Body of pancreas (tissue), 4 donors: Measurements from ENCODE around the gene COLEC11. TPM values are rescaled to one million over a fixed set of nuclear protein-coding genes. Genes with fewer than 3 reads are reported as not detected.
"Not testable (repeated sequence)": the region's sequence is repeated elsewhere in the genome, so short reads cannot be mapped to it uniquely, and the experiment has no call there.

ENCODE experiments used
- ATAC-seq: fragments of 150-250 bp; one replicate; pipeline ENCODE4 v1.9.1; 2016
- DNase-seq, 4 donors: peaks; one replicate each; pipeline ENCODE4 v3.0.0-alpha.2; 2019
- H3K27ac ChIP-seq, 4 donors: fragments of 200-600 bp; sonication (generic); 1 replicate in 3 of 4; 2 replicates in 1 of 4; pipeline versions ENCODE4 v1.5.1 to v1.6.1; 2016 to 2019; ENCODE audit warnings: mild to moderate bottlenecking in 1 of 4, mixed read lengths in 1 of 4, moderate library complexity in 1 of 4
- H3K27me3 ChIP-seq, 2 donors: fragments of 200-600 bp; sonication (generic); one replicate each; pipeline ENCODE4 v1.6.0; 2016; ENCODE audit warnings: mild to moderate bottlenecking in 1 of 2
- H3K36me3 ChIP-seq, 2 donors: fragments of 200-600 bp; sonication (generic); replicated peaks in 1 of 2; 2 replicates each; pipeline ENCODE4 v1.5.1; 2016; ENCODE audit warnings: low read depth in 2 of 2; ENCODE audit not compliant: insufficient read depth in 1 of 2
- H3K4me1 ChIP-seq: fragments of 200-600 bp; sonication (generic); one replicate; pipeline ENCODE4 v1.6.0; 2016
- H3K4me3 ChIP-seq, 2 donors: fragments of 200-600 bp; sonication (generic); 1 replicate in 1 of 2; 2 replicates in 1 of 2; pipeline ENCODE4 v1.5.1; 2016 to 2019
- H3K9me3 ChIP-seq, 3 donors: fragments of 200-600 bp; sonication (generic); 1 replicate in 2 of 3; 2 replicates in 1 of 3; pipeline ENCODE4 v1.5.1; 2016
- POLR2A ChIP-seq, 3 donors: fragments of 450-650 bp; IDR thresholded peaks; one replicate each; pipeline ENCODE4 v1.6.1; 2016; ENCODE audit warnings: antibody characterized with exemption in 3 of 3, mild to moderate bottlenecking in 2 of 3
- WGBS, 2 donors: methylation state at CpG; one replicate each; pipeline ENCODE4 v1.1.5; 2017; 5-methylcytosine and 5-hydroxymethylcytosine counted together
- intact Hi-C: fragments of 100-400 bp; cut with DNase I; formaldehyde crosslinking; loops from one replicate; pipeline ENCODE4 v1.15.1; 2023
- total RNA-seq, 2 donors: library from RNA; depleted of rRNA; stranded (reverse); fragments of >200 nt; gene quantifications; one replicate each; pipeline ENCODE4 v1.1.0, GENCODE V29; 2016
- TF ChIP-seq, protein P1 (sequence below), 7 experiments: fragments of 450-650 bp in 4 of 7; fragments of 200-600 bp in 3 of 7; sonication (generic) in 3 of 7; IDR thresholded peaks; one replicate each; pipeline ENCODE4 v1.5.1; 2016 to 2019; ENCODE audit warnings: antibody characterized with exemption in 7 of 7

Gene COLEC11
- total RNA-seq, 2 donors from 2014 or later, result 11.5 to 15.3 TPM

DNA sequence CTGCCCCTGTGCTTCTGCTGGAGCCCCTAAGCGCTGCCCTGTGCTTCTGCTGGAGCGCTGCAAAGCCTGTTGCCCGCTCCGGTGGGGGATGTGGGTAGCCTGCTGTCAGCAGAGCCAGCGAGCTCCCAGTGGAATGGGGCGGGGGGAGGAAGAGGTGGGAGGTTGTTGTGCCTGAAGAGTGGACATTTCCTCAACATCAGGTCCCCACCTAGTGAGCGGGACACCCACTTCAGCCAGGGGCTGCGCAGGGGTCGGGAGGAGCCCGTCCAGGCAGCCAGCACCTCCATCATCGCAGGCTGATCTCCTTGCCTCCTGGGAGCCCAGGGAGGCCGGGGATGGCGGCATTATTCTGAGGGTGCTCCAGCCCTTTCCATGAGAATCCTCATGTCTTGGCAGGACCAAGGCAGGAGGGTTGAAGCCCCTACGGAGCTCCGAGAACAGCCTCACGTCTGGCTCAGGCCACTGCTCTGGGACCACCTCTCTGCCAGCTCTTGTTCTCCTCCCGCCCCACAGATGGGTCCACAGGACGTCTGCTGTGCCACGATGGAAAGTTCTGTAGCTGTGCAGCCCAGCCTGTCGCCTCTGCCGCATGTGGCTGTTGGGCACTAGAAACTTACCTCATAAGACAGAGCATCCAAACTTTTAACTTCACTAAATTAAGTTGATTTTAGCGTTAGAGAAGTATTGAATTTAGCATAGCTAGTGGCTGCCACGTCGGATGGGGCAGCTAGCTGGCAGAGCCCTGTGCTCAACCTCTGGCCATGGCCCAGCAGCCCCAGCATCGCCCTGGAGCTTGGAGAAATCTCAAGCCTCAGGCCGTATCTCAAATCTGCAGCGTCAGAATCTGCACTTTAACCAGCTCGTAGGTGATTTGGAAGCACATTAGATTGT, 61.2 kb downstream of the COLEC11 start:
- DNase-seq, result no peak
- H3K27me3 ChIP-seq, result no peaks in the 10 kb centered on the region
- no peak overlapping the region for H3K27ac ChIP-seq
- no peak for TF ChIP-seq POLR2A (IDR thresholded peaks at IDR 0.05)
- TF ChIP-seq, protein P1, sequence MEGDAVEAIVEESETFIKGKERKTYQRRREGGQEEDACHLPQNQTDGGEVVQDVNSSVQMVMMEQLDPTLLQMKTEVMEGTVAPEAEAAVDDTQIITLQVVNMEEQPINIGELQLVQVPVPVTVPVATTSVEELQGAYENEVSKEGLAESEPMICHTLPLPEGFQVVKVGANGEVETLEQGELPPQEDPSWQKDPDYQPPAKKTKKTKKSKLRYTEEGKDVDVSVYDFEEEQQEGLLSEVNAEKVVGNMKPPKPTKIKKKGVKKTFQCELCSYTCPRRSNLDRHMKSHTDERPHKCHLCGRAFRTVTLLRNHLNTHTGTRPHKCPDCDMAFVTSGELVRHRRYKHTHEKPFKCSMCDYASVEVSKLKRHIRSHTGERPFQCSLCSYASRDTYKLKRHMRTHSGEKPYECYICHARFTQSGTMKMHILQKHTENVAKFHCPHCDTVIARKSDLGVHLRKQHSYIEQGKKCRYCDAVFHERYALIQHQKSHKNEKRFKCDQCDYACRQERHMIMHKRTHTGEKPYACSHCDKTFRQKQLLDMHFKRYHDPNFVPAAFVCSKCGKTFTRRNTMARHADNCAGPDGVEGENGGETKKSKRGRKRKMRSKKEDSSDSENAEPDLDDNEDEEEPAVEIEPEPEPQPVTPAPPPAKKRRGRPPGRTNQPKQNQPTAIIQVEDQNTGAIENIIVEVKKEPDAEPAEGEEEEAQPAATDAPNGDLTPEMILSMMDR (IDR thresholded peaks at IDR 0.05), result no peak
- 65 to 73% methylated on average over 16 to 28 of the region's 28 CpGs for WGBS, 2 donors
- intact Hi-C loops, result loop anchor here (10.0 kb wide), 1 partner anchor 231 kb away; no protein-coding TSS in a partner anchor
- ATAC-seq, result no peak
- H3K4me3 ChIP-seq, result no peak overlapping the region
- no peaks in the 10 kb centered on the region for H3K36me3 ChIP-seq
- peaks cover 9% of the 10 kb centered on the region for H3K4me1 ChIP-seq
- no peaks in the 10 kb centered on the region for H3K9me3 ChIP-seq

DNA sequence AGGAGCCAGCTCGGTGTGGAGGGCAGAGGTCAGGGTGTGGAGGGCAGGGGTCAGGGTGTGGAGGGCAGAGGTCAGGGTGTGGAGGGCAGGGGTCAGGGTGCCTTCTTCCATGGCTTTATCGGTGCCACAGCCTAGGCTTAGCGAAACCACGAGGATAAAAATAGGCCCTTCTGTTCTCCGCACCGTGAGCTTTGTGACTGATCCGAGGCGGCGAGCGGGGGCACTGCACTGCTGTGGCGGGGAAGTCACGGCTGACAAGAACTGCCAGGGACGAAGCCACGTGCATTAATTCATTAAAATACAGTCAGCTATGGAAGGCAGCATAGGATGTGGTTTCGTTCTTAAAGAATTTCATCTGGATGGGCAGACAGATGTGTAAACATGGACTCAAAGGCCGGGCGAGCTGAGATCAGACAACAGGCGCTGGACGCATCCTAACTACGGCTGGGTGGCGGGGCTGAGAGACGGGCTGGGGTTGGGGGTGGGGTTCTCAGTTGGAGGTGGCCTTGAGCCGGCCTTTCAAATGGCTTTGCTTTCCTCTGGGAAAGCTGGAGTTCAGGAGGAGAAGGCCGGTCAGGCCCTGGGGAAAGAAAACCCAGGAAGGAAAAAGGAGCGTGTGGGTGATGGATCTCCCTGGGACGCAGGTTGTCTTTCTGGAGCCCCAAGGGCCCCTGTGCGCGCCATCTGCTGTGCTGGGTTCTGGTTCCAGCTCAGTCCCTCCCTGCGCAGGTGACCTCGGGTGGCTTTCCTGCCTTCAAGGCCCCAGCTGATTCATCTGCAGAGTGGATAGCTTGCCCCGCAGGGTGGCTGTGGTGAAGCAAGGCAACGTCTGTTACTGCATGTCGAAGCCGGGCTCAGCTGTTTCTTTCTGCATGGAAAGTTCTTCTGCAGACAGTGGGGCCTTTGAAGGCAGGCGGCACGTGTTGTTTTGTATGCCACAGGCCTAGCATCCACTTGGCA, 62.1 kb downstream of the COLEC11 start:
- intact Hi-C loops, result loop anchor here (10.0 kb wide), 1 partner anchor 232 kb away; no protein-coding TSS in a partner anchor
- H3K4me1 ChIP-seq, result peaks cover 2% of the 10 kb centered on the region
- no peak overlapping the region for H3K4me3 ChIP-seq
- no peak for TF ChIP-seq POLR2A (IDR thresholded peaks at IDR 0.05)
- TF ChIP-seq, protein P1 (IDR thresholded peaks at IDR 0.05), result no peak
- no peaks in the 10 kb centered on the region for H3K9me3 ChIP-seq
- no peaks in the 10 kb centered on the region for H3K36me3 ChIP-seq
- no peak for DNase-seq
- no peak overlapping the region for H3K27ac ChIP-seq
- WGBS, 2 donors, result 67 to 68% methylated on average over 35 to 36 of the region's 36 CpGs
- H3K27me3 ChIP-seq, result no peaks in the 10 kb centered on the region
- ATAC-seq, result no peak

DNA sequence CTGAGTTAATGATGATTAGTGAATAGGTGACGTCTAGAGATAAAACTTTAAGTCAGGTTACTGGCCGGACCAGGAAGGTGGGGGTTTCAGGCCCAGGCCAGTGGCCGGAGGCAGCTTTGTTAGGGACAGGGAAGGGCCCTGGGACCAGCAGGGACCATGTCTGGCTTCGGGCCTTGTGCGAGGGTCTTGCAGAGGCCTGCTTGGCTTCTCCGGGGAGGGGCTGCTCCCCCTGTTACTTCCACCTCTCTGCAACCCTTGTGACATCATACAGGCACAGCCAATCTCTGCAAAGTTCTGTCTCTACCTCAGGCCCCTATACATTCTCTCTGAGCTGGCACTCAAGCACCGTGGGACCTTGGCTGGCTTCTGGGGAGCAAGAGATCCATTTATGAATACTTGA, 63.0 kb downstream of the COLEC11 start, which contains the start of gene ALLC:
Gene ALLC (plus strand): TSS at position 320 of the 400 bp plus-strand sequence. CDS start 12,958 bp downstream, outside the sequence.
- Histone ChIP-seq H3K27me3 (no peaks in the 10 kb centered on the region), H3K27ac (no peak within 1 kb of the TSS), H3K4me3 (no peak within 1 kb of the TSS), H3K9me3 (no peaks in the 10 kb centered on the region), H3K36me3 (no peaks in the 10 kb centered on the region), H3K4me1 (no peaks in the 10 kb centered on the region)
- ATAC-seq (no peak), DNase-seq (no peak)
- TF ChIP-seq, protein P1 (IDR thresholded peaks at IDR 0.05), result no peak
- no peak for TF ChIP-seq POLR2A (IDR thresholded peaks at IDR 0.05)
- intact Hi-C loops, result loop anchor here (10.0 kb wide), 1 partner anchor 233 kb away; no protein-coding TSS in a partner anchor
- 78 to 80% methylated on average over 6 to 7 of the region's 7 CpGs for WGBS, 2 donors

DNA sequence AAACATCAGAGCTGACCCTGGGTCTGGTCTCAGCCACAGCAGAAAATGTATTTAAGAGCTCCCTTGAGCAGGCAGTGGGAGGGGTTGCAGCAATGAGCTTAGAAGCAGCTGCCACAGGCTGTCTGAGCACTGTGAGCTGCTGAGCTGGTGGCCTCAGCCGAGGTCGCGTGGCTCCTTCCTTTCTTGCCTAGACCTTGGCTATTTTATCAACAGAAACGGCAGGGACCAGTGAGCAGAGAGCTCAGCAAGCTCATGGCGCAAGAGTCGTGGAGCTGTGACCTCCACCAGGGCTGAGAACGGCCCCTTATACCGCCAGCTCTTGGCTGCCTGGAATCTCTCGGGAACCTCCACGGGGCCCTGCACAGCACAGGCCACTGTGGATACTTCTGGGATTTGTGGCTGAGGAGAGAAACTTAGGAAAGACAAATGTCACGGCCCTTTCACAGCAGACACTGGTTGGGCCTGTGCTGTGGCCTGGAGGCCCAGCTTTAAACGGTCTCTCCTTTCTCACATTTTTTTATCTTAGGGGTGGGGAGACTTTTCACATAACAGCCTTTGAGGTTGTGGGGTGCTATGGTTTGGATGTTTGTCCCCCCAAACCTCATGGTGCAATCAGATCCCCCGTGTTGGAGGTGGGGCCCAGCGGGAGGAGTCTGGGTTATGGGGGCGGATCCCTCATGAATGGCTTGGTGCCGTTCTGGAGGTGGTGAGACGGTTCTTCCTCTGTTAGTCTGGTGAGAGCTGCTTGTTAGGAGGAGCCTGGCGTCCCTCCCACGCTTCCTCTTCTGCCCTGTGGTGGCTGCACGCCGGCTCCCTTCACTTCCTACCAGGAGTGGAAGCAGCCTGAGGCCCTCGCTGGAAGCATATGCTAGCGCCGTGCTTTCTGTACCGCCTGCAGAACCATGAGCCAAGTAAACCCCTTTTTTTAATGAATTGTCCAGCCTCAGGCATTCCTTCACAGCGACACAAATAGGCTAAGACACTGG, 64.8 kb downstream of the COLEC11 start:
- DNase-seq (peak in 2 of 4 donors; percentile 14 to 39), ATAC-seq (peak; percentile 65)
- Histone ChIP-seq H3K4me3 (no peak overlapping the region), H3K9me3 (no peaks in the 10 kb centered on the region), H3K27ac (no peak overlapping the region), H3K4me1 (no peaks in the 10 kb centered on the region), H3K36me3 (no peaks in the 10 kb centered on the region), H3K27me3 (no peaks in the 10 kb centered on the region)
- intact Hi-C loops, result loop anchor here (10.0 kb wide), 1 partner anchor 235 kb away; no protein-coding TSS in a partner anchor
- TF ChIP-seq, protein P1 (IDR thresholded peaks at IDR 0.05), result no peak
- no peak for TF ChIP-seq POLR2A (IDR thresholded peaks at IDR 0.05)
- WGBS, 2 donors, result 70 to 75% methylated on average over 20 to 26 of the region's 26 CpGs

DNA sequence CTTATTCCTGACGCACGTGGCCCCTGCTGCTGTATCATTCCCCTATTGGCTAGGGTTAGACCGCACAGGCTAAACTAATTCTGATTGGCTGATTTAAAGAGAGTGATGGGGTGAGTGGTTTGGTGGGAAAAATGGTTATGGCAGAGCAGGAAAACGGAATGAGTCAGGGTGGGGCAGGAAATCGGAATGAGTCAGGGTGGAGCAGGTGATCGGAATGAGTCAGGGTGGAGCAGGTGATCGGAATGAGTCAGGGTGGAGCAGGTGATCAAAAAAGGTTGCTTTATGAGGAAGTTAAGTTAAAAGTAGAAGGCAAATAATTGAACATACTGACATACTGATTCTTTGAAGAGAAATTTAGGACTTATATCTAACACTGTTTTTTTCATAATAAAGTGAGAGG, 65.7 kb downstream of the COLEC11 start:
- H3K27ac ChIP-seq, H3K36me3 ChIP-seq, intact Hi-C loops, DNase-seq, H3K27me3 ChIP-seq, H3K4me1 ChIP-seq, H3K4me3 ChIP-seq, ATAC-seq, H3K9me3 ChIP-seq: not testable (repeated sequence)
- 76 to 86% methylated on average over 7 of the region's 7 CpGs for WGBS, 2 donors
